NT2/D1 (cell line): Measurements from ENCODE around the gene GON4L.

Experiments
- SUZ12 ChIP-seq: IDR thresholded peaks from 2 replicates; pipeline ENCODE4 v1.6.1; 2011; ENCODE audit not compliant: insufficient read length, insufficient read depth; ENCODE audit errors: extremely low read depth
- YY1 ChIP-seq: IDR thresholded peaks from 2 replicates; pipeline ENCODE4 v1.6.1; 2011; ENCODE audit not compliant: insufficient read length, insufficient read depth
- ZNF274 ChIP-seq: IDR thresholded peaks from 2 replicates; pipeline ENCODE4 v1.6.1; 2011; ENCODE audit warnings: mild to moderate bottlenecking, low read depth, low read length

GRCh38 chr1:155889566-155889965 is 32.6 kb upstream of the GON4L start:
- TF ChIP-seq ZNF274 (no peak), YY1 (no peak), SUZ12 (no peak)
